Testis (tissue), 2 donors: ENCODE measurements around the gene SMIM38.

Experiments used
- CTCF ChIP-seq, 3 experiments: fragments of 450-650 bp in 2 of 3; fragments of 200-600 bp in 1 of 3; sonication (generic) in 1 of 3; IDR thresholded peaks; one replicate each; pipeline ENCODE4 v1.5.1; 2016 to 2019; ENCODE audit warnings: antibody characterized with exemption in 3 of 3, mild to moderate bottlenecking in 2 of 3, moderate library complexity in 1 of 3
- POLR2A ChIP-seq: fragments of 450-650 bp; IDR thresholded peaks from one replicate; pipeline ENCODE4 v1.6.1; 2017; ENCODE audit warnings: antibody characterized with exemption, mild to moderate bottlenecking, moderate library complexity

- TF ChIP-seq CTCF (IDR thresholded peaks at IDR 0.05), result no peak
- no peak for TF ChIP-seq POLR2A
Measured at GRCh38 chr11:69204246-69204940, 48.7 kb downstream of the SMIM38 start.
